ENCODE data around the gene ZBTB16.
A peak's percentile ranks its signal among the peaks of the same experiment; 100 is the strongest.

ZBTB16 gene

DNA sequence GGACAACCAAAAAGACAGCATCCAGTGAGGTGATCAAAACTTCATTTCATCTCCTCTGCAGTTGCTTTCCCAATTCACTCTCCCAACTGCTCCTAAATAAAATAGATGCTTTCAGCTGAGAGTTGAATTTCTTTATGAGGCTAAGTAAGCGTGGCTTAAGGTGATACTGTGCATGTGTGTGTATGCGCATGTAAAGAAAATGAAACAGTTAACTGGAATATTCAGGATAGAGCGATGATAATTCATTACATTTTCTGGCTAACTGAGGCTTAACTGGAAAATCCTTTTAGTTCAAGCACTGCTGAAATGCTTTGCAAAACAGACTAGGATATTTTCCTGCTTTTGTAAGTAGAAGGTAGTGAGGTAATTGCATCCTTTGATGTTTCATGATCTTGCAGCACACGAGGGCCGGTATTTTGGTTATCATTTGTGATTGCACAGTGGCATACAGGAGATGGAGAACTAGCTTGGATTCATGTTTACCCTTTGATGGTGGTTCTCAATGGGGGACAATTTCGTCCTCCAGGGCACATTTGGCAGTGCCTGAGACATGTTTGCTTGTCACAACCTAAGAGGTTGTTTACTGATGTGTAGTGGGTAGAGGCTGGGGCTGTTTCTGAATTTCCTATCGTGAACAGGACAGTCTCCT lies 71.2 kb downstream of the ZBTB16 start:
- H3K27ac ChIP-seq: peak overlapping the region; percentile 64; the same call in 1 of the 2 replicates
- ChIA-PET POLR2A (ENCODE audit: low non-redundant PET) (no interaction called here), CTCF (no interaction called here)
- DNase-seq (ENCODE audit: low spot score): no peak
- no peak for TF ChIP-seq CTCF (conservative IDR thresholded peaks at IDR 0.05; ENCODE audit: low read depth)

DNA sequence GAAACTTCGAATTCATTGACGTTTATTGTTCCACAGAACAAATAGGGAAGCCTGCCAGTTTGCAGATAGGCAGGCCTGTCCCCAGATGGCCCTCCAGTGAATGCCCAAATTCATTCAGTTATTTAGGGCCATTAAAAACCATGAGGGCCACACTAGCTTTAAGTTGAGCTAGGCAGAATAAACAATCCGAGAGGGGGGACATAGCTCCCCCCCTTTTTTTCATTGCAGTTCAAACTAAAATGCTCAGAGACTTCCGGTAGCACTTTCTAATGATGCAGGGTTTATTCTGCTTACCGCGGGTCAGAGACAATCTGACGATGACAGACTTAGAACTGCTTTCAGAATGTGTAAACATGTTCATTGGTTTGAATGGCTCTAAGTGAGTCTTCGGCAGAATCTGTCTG lies 72.0 kb downstream of the ZBTB16 start:
- TF ChIP-seq CTCF (conservative IDR thresholded peaks at IDR 0.05; ENCODE audit: low read depth): no peak
- ChIA-PET CTCF (interaction anchor here (0.8 kb wide), 1 partner anchor 15 kb away, joined by 6 read pairs; no protein-coding TSS in a partner anchor), POLR2A (ENCODE audit: low non-redundant PET) (no interaction called here)

GRCh38 chr11:114132417-114132816 lies 72.9 kb downstream of the ZBTB16 start:
- DNase-seq (ENCODE audit: low spot score): no peak
- ChIA-PET CTCF (interaction anchor here (0.6 kb wide), 1 partner anchor 128 kb away, joined by 3 read pairs; no protein-coding TSS in a partner anchor), POLR2A (ENCODE audit: low non-redundant PET) (no interaction called here)
- TF ChIP-seq CTCF (conservative IDR thresholded peaks at IDR 0.05; ENCODE audit: low read depth): no peak
- H3K27ac ChIP-seq: peak overlapping the region; percentile 78

More for the DNA sequence above, 72.0 kb downstream of the ZBTB16 start:
- DNase-seq (ENCODE audit: low spot score): no peak
- H3K27ac ChIP-seq: no peak overlapping the region

DNA sequence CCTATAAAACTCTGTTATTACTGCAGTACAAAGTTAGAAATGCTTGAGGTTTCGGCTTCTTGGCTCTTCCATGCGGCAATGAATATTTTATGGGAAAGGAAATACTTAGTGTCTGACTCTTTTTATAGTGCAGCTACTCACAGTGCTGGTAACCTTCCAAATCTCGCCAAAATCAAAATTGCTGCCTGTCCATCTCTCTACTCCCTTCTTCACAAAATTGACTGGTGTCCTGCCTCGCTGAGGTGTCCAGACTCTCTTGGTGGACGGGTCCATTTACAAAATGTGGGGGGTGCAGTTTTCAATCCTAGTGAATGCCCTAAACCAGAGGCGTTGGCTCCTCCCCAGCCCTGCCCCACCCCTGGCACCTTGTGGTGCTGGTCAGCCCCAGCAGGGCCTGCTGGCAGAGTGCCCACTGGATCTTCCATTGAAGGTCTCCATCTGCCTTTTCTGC lies 73.5 kb downstream of the ZBTB16 start:
- H3K27ac ChIP-seq: peak overlapping the region; percentile 78
- ChIA-PET POLR2A (ENCODE audit: low non-redundant PET) (no interaction called here), CTCF (interaction anchor here (0.6 kb wide), 1 partner anchor 128 kb away, joined by 3 read pairs; no protein-coding TSS in a partner anchor)
- TF ChIP-seq CTCF (conservative IDR thresholded peaks at IDR 0.05; ENCODE audit: low read depth): no peak
- no peak for DNase-seq (ENCODE audit: low spot score)

DNA sequence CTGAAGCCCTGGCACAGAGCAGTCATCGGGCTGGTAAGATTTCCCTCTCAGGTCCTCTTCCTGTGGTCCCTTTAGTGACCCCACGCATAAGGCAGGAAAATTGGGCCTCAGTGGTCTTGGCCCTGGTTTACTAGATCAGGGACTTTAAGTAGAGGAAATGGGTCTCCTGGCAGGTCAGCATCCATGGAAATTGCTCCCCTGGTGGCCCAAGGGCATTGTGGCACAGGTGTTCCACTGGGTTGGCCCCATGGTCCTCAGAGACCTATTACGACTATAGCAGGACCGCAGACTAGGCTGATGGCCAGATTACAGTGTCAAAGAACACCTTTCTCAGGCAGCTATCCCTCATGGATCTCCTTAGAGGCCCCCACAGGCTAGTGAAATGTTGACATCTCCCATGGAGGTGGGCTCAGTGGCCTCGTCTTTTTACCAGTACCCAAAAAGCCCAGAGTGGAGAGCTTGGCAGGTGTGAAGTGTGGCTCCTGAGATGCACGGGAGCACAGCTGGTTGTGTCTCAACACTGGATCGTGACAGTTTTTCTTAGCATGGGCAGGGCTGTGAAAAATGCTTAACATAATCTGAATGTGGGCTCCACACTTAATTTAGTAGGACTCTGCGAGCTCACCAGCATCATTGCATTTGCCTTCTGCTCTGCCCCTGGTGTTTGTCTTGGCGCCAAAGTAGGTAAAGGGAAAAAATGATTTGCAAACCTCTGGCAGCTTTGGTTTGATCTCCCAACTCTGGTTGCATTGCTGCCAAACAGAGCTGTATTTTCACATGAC lies 74.2 kb downstream of the ZBTB16 start:
- DNase-seq (ENCODE audit: low spot score): no peak
- POLR2A ChIA-PET (ENCODE audit: low non-redundant PET): no interaction called here
- CTCF ChIA-PET: interaction anchor here (0.8 kb wide), 1 partner anchor 127 kb away, joined by 4 read pairs; no protein-coding TSS in a partner anchor
- H3K27ac ChIP-seq: peak overlapping the region; percentile 78
- no peak for TF ChIP-seq CTCF (conservative IDR thresholded peaks at IDR 0.05; ENCODE audit: low read depth)

DNA sequence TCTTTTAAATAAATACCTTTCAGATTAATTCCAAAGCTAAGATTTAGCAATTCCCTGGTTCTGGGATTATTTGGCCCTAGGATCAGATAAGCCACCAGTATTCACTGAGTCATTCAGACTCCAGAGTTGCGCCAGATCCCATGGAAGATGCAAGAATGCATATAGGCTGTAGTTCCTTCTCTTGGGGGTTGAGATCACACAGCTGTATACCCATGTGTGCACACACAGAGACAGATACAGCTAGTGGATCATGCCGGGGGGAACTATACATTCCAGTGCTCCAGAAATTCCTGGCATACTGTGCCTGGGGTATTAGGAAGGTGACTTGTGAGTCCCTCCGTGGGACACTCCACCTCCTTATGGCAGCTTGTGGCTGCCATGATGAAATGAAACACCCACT lies 75.4 kb downstream of the ZBTB16 start:
- peak; percentile 18 for DNase-seq (ENCODE audit: low spot score)
- POLR2A ChIA-PET (ENCODE audit: low non-redundant PET): no interaction called here
- CTCF ChIA-PET: interaction anchor here (0.7 to 0.8 kb wide), 2 partner anchors 126 to 704 kb away, joined by 3 to 4 read pairs; no protein-coding TSS in a partner anchor
- peak overlapping the region; percentile 30; the same call in 1 of the 2 replicates for H3K27ac ChIP-seq
- TF ChIP-seq CTCF (conservative IDR thresholded peaks at IDR 0.05; ENCODE audit: low read depth): no peak
